Testis (tissue), 3 donors: Measurements from ENCODE around the gene PDF. TPM values are rescaled to one million over a fixed set of nuclear protein-coding genes. Genes with fewer than 3 reads are reported as not detected.

Experiments used
- DNase-seq: peaks from one replicate; pipeline ENCODE4 v3.0.0-alpha.2; 2019
- H3K27ac ChIP-seq, 2 donors: fragments of 200-600 bp; sonication (generic); one replicate each; pipeline ENCODE4 v1.5.1; 2019
- H3K27me3 ChIP-seq: fragments of 200-600 bp; sonication (generic); one replicate; pipeline ENCODE4 v1.5.1; 2019
- H3K36me3 ChIP-seq: fragments of 200-600 bp; sonication (generic); one replicate; pipeline ENCODE4 v1.5.1; 2017; ENCODE audit warnings: low read depth; ENCODE audit errors: missing control alignments
- H3K4me1 ChIP-seq: fragments of 200-600 bp; sonication (generic); one replicate; pipeline ENCODE4 v1.5.1; 2019
- H3K4me3 ChIP-seq, 2 donors: fragments of 200-600 bp; sonication (generic); one replicate each; pipeline ENCODE4 v1.5.1; 2017 to 2019
- H3K9me3 ChIP-seq: fragments of 200-600 bp; sonication (generic); one replicate; pipeline ENCODE4 v1.5.1; 2017
- CTCF ChIP-seq, 3 experiments: fragments of 450-650 bp in 2 of 3; fragments of 200-600 bp in 1 of 3; sonication (generic) in 1 of 3; IDR thresholded peaks; one replicate each; pipeline ENCODE4 v1.5.1; 2016 to 2019; ENCODE audit warnings: antibody characterized with exemption in 3 of 3, mild to moderate bottlenecking in 2 of 3, moderate library complexity in 1 of 3
- POLR2A ChIP-seq: fragments of 450-650 bp; IDR thresholded peaks from one replicate; pipeline ENCODE4 v1.6.1; 2017; ENCODE audit warnings: antibody characterized with exemption, mild to moderate bottlenecking, moderate library complexity
- WGBS, 2 donors: methylation state at CpG; one replicate each; pipeline ENCODE4 v1.1.5; 2018; 5-methylcytosine and 5-hydroxymethylcytosine counted together
- intact Hi-C: fragments of 100-400 bp; cut with DNase I; formaldehyde crosslinking; loops from one replicate; pipeline ENCODE4 v1.15.1; 2023; ENCODE audit warnings: low total_unique reads
- polyA plus RNA-seq: library from polyadenylated mRNA; stranded (reverse); fragments of 350-450 nt; fragmentation: Illumina TruSeq; extraction: RNeasy Lipid Tissue Mini Kit (QIAGEN cat#74804); gene quantifications from one replicate; pipeline ENCODE4 v1.2.3, GENCODE V29; 2014; ENCODE audit warnings: low read depth, low replicate concordance; ENCODE audit not compliant: insufficient read depth
- total RNA-seq, 2 donors: library from RNA; depleted of rRNA; stranded (reverse); fragments of >200 nt; gene quantifications; one replicate each; pipeline ENCODE4 v1.2.3, GENCODE V29; 2016

The PDF gene
- total and polyA plus RNA-seq, 3 donors from 2014 or later, result 3.9 to 27.9 (median 25.7) TPM

- no peak for DNase-seq
- 91 to 95% methylated on average over 6 to 9 of the region's 9 CpGs for WGBS, 2 donors
- TF ChIP-seq POLR2A, result no peak
- TF ChIP-seq CTCF (IDR thresholded peaks at IDR 0.05), result no peak
- no peak overlapping the region for H3K4me3 ChIP-seq
- no peaks in the 10 kb centered on the region for H3K9me3 ChIP-seq
- peaks cover 13% of the 10 kb centered on the region for H3K4me1 ChIP-seq
- no peaks in the 10 kb centered on the region for H3K27me3 ChIP-seq
- intact Hi-C loops, result no loop called here
- H3K36me3 ChIP-seq, result no peaks in the 10 kb centered on the region
- H3K27ac ChIP-seq, result no peak overlapping the region
Observed at GRCh38 chr16:69334696-69335095, 4.3 kb upstream of the PDF start.

- Histone ChIP-seq H3K4me1 (peaks cover 13% of the 10 kb centered on the region), H3K27ac (peak overlapping the region in 1 of 2 donors; percentile 91), H3K4me3 (peak overlapping the region; percentile 73 to 86), H3K9me3 (no peaks in the 10 kb centered on the region), H3K27me3 (no peaks in the 10 kb centered on the region), H3K36me3 (no peaks in the 10 kb centered on the region)
- 14 to 20% methylated on average over 20 to 43 of the region's 77 CpGs for WGBS, 2 donors
- intact Hi-C loops, result no loop called here
- peak; percentile 28 for DNase-seq
- TF ChIP-seq POLR2A (no peak), CTCF (IDR thresholded peaks at IDR 0.05) (no peak)
Observed at GRCh38 chr16:69329369-69330285, 761 bp downstream of the PDF start.

GRCh38 chr16:69328854-69329316, 1.5 kb downstream of the PDF start:
- intact Hi-C loops, result no loop called here
- no peak for DNase-seq
- TF ChIP-seq POLR2A, result no peak
- TF ChIP-seq CTCF (IDR thresholded peaks at IDR 0.05), result no peak
- Histone ChIP-seq H3K27me3 (no peaks in the 10 kb centered on the region), H3K36me3 (no peaks in the 10 kb centered on the region), H3K9me3 (no peaks in the 10 kb centered on the region), H3K27ac (no peak overlapping the region), H3K4me1 (peaks cover 13% of the 10 kb centered on the region), H3K4me3 (no peak overlapping the region)
- 46 to 57% methylated on average over 5 to 10 of the region's 10 CpGs for WGBS, 2 donors

GRCh38 chr16:69327585-69328310, 2.6 kb downstream of the PDF start:
- Histone ChIP-seq H3K9me3 (no peaks in the 10 kb centered on the region), H3K27ac (no peak overlapping the region), H3K4me3 (no peak overlapping the region), H3K4me1 (peaks cover 13% of the 10 kb centered on the region), H3K36me3 (no peaks in the 10 kb centered on the region), H3K27me3 (no peaks in the 10 kb centered on the region)
- intact Hi-C loops, result no loop called here
- 90 to 91% methylated on average over 14 of the region's 14 CpGs for WGBS, 2 donors
- TF ChIP-seq POLR2A, result no peak
- no peak for TF ChIP-seq CTCF (IDR thresholded peaks at IDR 0.05)
- no peak for DNase-seq
